Mesenchymal stem cell (in vitro differentiated cells and primary cell): ENCODE measurements around the gene TUBB2A.
A peak's percentile ranks its signal among the peaks of the same experiment; 100 is the strongest.

Experiments used
- DNase-seq: peaks from one replicate; pipeline ENCODE4 v3.0.0-alpha.2; 2013
- H2AFZ ChIP-seq: one replicate; pipeline ENCODE4 v1.6.1; 2013; ENCODE audit warnings: low read depth, mild to moderate bottlenecking, control low read depth, inconsistent platforms, low read length, moderate library complexity
- H2AK5ac ChIP-seq: 2 replicates; pipeline ENCODE4 v1.6.1; 2013; ENCODE audit warnings: low read length, moderate library complexity, mild to moderate bottlenecking, inconsistent platforms; ENCODE audit not compliant: severe bottlenecking
- H2BK120ac ChIP-seq: one replicate; pipeline ENCODE4 v1.6.1; 2013; ENCODE audit warnings: low read depth, mild to moderate bottlenecking, inconsistent platforms, low read length, moderate library complexity
- H2BK12ac ChIP-seq, 2 experiments: one replicate each; pipeline ENCODE4 v1.6.1; 2013; ENCODE audit warnings: inconsistent platforms in 2 of 2, low read length in 2 of 2, mild to moderate bottlenecking in 2 of 2, moderate library complexity in 2 of 2, control low read depth in 1 of 2
- H2BK15ac ChIP-seq: one replicate; pipeline ENCODE4 v1.6.1; 2013; ENCODE audit warnings: mild to moderate bottlenecking, low read depth, inconsistent platforms; ENCODE audit not compliant: poor library complexity, severe bottlenecking
- H2BK5ac ChIP-seq: 2 replicates; pipeline ENCODE4 v1.6.1; 2013; ENCODE audit warnings: low read depth, mild to moderate bottlenecking, low read length, control low read depth, inconsistent platforms; ENCODE audit not compliant: poor library complexity, severe bottlenecking
- H3K14ac ChIP-seq, 2 experiments: one replicate each; pipeline ENCODE4 v1.6.1; 2013; ENCODE audit warnings: inconsistent platforms in 2 of 2, low read length in 2 of 2, control low read depth in 1 of 2, mild to moderate bottlenecking in 1 of 2, moderate library complexity in 1 of 2
- H3K18ac ChIP-seq, 2 experiments: one replicate each; pipeline ENCODE4 v1.6.1; 2013; ENCODE audit warnings: inconsistent platforms in 2 of 2, low read length in 2 of 2, control low read depth in 1 of 2, low read depth in 1 of 2, mild to moderate bottlenecking in 1 of 2
- H3K23ac ChIP-seq, 2 experiments: one replicate each; pipeline ENCODE4 v1.6.1; 2013; ENCODE audit warnings: inconsistent platforms in 2 of 2, low read length in 2 of 2, mild to moderate bottlenecking in 2 of 2, moderate library complexity in 2 of 2, control low read depth in 1 of 2
- H3K27ac ChIP-seq: 2 replicates; pipeline ENCODE4 v1.5.1; 2013; ENCODE audit warnings: mild to moderate bottlenecking, moderate library complexity, low read length, control low read depth, inconsistent platforms; ENCODE audit not compliant: poor library complexity, severe bottlenecking
- H3K27me3 ChIP-seq, 2 experiments: 2 replicates each; pipeline versions ENCODE4 v1.6.1 to v1.7.0; 2013; ENCODE audit warnings: low read length in 2 of 2, mild to moderate bottlenecking in 2 of 2, moderate library complexity in 2 of 2, control low read depth in 1 of 2, inconsistent platforms in 1 of 2; ENCODE audit not compliant: control insufficient read depth in 1 of 2, insufficient read depth in 1 of 2
- H3K36me3 ChIP-seq, 2 experiments: 2 replicates each; pipeline versions ENCODE4 v1.6.1 to v1.7.0; 2013; ENCODE audit warnings: low read length in 2 of 2, control low read depth in 1 of 2, inconsistent platforms in 1 of 2, low read depth in 1 of 2, mild to moderate bottlenecking in 1 of 2; ENCODE audit not compliant: insufficient read depth in 2 of 2, control insufficient read depth in 1 of 2
- H3K4ac ChIP-seq, 2 experiments: one replicate each; pipeline ENCODE4 v1.6.1; 2013; ENCODE audit warnings: inconsistent platforms in 2 of 2, low read length in 2 of 2, mild to moderate bottlenecking in 2 of 2, moderate library complexity in 2 of 2, control low read depth in 1 of 2, low read depth in 1 of 2
- H3K4me1 ChIP-seq: 2 replicates; pipeline ENCODE4 v1.6.1; 2013; ENCODE audit warnings: low read depth, low read length, control low read depth; ENCODE audit not compliant: control insufficient read depth, insufficient read depth
- H3K4me2 ChIP-seq: 2 replicates; pipeline ENCODE4 v1.6.1; 2013; ENCODE audit warnings: low read length, mild to moderate bottlenecking, inconsistent platforms; ENCODE audit not compliant: poor library complexity, severe bottlenecking
- H3K4me3 ChIP-seq, 2 experiments: 2 replicates each; pipeline versions ENCODE4 v1.5.1 to v1.7.0; 2013; ENCODE audit warnings: low read length in 2 of 2, mild to moderate bottlenecking in 2 of 2, control low read depth in 1 of 2, low read depth in 1 of 2; ENCODE audit not compliant: insufficient read depth in 1 of 2
- H3K79me1 ChIP-seq: replicated peaks from 2 replicates; pipeline ENCODE4 v1.6.1; 2013; ENCODE audit warnings: mild to moderate bottlenecking, control low read depth, low read length, inconsistent platforms; ENCODE audit not compliant: poor library complexity, severe bottlenecking
- H3K9ac ChIP-seq: 2 replicates; pipeline ENCODE4 v1.7.0; 2013; ENCODE audit warnings: mild to moderate bottlenecking, low read length, moderate library complexity
- H3K9me3 ChIP-seq: 2 replicates; pipeline ENCODE4 v1.7.0; 2013; ENCODE audit warnings: mild to moderate bottlenecking, low read length; ENCODE audit not compliant: control insufficient read depth
- H4K8ac ChIP-seq: one replicate; pipeline ENCODE4 v1.6.1; 2013; ENCODE audit warnings: inconsistent platforms, mild to moderate bottlenecking, low read length, moderate library complexity
- H4K91ac ChIP-seq: one replicate; pipeline ENCODE4 v1.6.1; 2013; ENCODE audit warnings: mild to moderate bottlenecking, low read length, inconsistent platforms
- WGBS: methylation state at CpG from one replicate; pipeline ENCODE4 v1.1.7; 2013; ENCODE audit warnings: mixed read lengths; 5-methylcytosine and 5-hydroxymethylcytosine counted together

TUBB2A gene

GRCh38 chr6:3202999-3203696 is 45.8 kb upstream of the TUBB2A start:
- H3K14ac ChIP-seq, result no peak overlapping the region
- peak; percentile 74 for DNase-seq
- no peak overlapping the region for H2BK5ac ChIP-seq
- H2AK5ac ChIP-seq, result no peak overlapping the region
- H3K23ac ChIP-seq, result no peak overlapping the region
- no peaks in the 10 kb centered on the region for H3K79me1 ChIP-seq
- H2BK15ac ChIP-seq, result no peak overlapping the region
- no peak overlapping the region for H4K8ac ChIP-seq
- H3K4ac ChIP-seq, result no peak overlapping the region
- H3K4me2 ChIP-seq, result no peak overlapping the region
- peaks cover 0 to 11% of the 10 kb centered on the region in 2 experiments for H3K27me3 ChIP-seq
- peaks cover 6% of the 10 kb centered on the region for H3K9me3 ChIP-seq
- H3K4me3 ChIP-seq, result no peak overlapping the region
- H4K91ac ChIP-seq, result no peak overlapping the region
- no peak overlapping the region for H3K9ac ChIP-seq
- 82% methylated on average over 7 of the region's 7 CpGs for WGBS
- H3K4me1 ChIP-seq, result peaks cover 1% of the 10 kb centered on the region
- H3K27ac ChIP-seq, result no peak overlapping the region
- no peak overlapping the region for H2BK12ac ChIP-seq
- H2AFZ ChIP-seq, result no peak overlapping the region
- H3K36me3 ChIP-seq, result no peaks in the 10 kb centered on the region
- H3K18ac ChIP-seq, result no peak overlapping the region
- no peak overlapping the region for H2BK120ac ChIP-seq

GRCh38 chr6:3201388-3201787 is 44.0 kb upstream of the TUBB2A start:
- no peak overlapping the region for H2BK15ac ChIP-seq
- no peak overlapping the region for H2AK5ac ChIP-seq
- peaks cover 6% of the 10 kb centered on the region for H3K9me3 ChIP-seq
- H3K18ac ChIP-seq, result no peak overlapping the region
- H3K23ac ChIP-seq, result no peak overlapping the region
- WGBS, result 97% methylated on average over 1 of the region's 2 CpGs
- H4K8ac ChIP-seq, result no peak overlapping the region
- no peak overlapping the region for H2AFZ ChIP-seq
- no peak overlapping the region for H2BK120ac ChIP-seq
- H3K79me1 ChIP-seq, result no peaks in the 10 kb centered on the region
- H3K9ac ChIP-seq, result no peak overlapping the region
- H3K14ac ChIP-seq, result no peak overlapping the region
- H3K36me3 ChIP-seq, result no peaks in the 10 kb centered on the region
- H3K4me2 ChIP-seq, result no peak overlapping the region
- H4K91ac ChIP-seq, result no peak overlapping the region
- no peak overlapping the region for H2BK5ac ChIP-seq
- H3K4ac ChIP-seq, result no peak overlapping the region
- peaks cover 0 to 11% of the 10 kb centered on the region in 2 experiments for H3K27me3 ChIP-seq
- DNase-seq, result no peak
- no peak overlapping the region for H3K27ac ChIP-seq
- no peak overlapping the region for H3K4me3 ChIP-seq
- H3K4me1 ChIP-seq, result no peaks in the 10 kb centered on the region
- no peak overlapping the region for H2BK12ac ChIP-seq

GRCh38 chr6:3200682-3201081 is 43.3 kb upstream of the TUBB2A start:
- no peak overlapping the region for H2BK12ac ChIP-seq
- no peak overlapping the region for H3K4ac ChIP-seq
- no peak overlapping the region for H2BK15ac ChIP-seq
- no peak for DNase-seq
- H3K4me2 ChIP-seq, result no peak overlapping the region
- H3K36me3 ChIP-seq, result no peaks in the 10 kb centered on the region
- no peak overlapping the region for H2BK5ac ChIP-seq
- no peak overlapping the region for H3K14ac ChIP-seq
- peaks cover 5% of the 10 kb centered on the region for H3K4me1 ChIP-seq
- no peaks in the 10 kb centered on the region for H3K79me1 ChIP-seq
- H2AFZ ChIP-seq, result no peak overlapping the region
- H3K18ac ChIP-seq, result no peak overlapping the region
- no peak overlapping the region for H2BK120ac ChIP-seq
- H3K4me3 ChIP-seq, result no peak overlapping the region
- peaks cover 6% of the 10 kb centered on the region for H3K9me3 ChIP-seq
- peaks cover 0 to 11% of the 10 kb centered on the region in 2 experiments for H3K27me3 ChIP-seq
- no peak overlapping the region for H3K9ac ChIP-seq
- H3K23ac ChIP-seq, result no peak overlapping the region
- no peak overlapping the region for H4K8ac ChIP-seq
- no peak overlapping the region for H3K27ac ChIP-seq
- no peak overlapping the region for H2AK5ac ChIP-seq
- H4K91ac ChIP-seq, result no peak overlapping the region

GRCh38 chr6:3199382-3199781 is 42.0 kb upstream of the TUBB2A start:
- Histone ChIP-seq H3K27me3 (peaks cover 0 to 11% of the 10 kb centered on the region in 2 experiments), H3K4me2 (no peak overlapping the region), H2AK5ac (no peak overlapping the region), H3K4me1 (peaks cover 8% of the 10 kb centered on the region), H2BK12ac (no peak overlapping the region), H3K9me3 (peaks cover 6% of the 10 kb centered on the region), H2BK120ac (no peak overlapping the region), H2BK15ac (no peak overlapping the region), H3K79me1 (no peaks in the 10 kb centered on the region), H3K4ac (no peak overlapping the region), H3K4me3 (no peak overlapping the region), H3K27ac (no peak overlapping the region), H3K9ac (no peak overlapping the region), H4K8ac (no peak overlapping the region), H3K14ac (no peak overlapping the region), H3K36me3 (no peaks in the 10 kb centered on the region), H3K18ac (no peak overlapping the region), H3K23ac (no peak overlapping the region), H2AFZ (no peak overlapping the region), H4K91ac (no peak overlapping the region), H2BK5ac (no peak overlapping the region)
- DNase-seq, result no peak
- 92% methylated on average over 4 of the region's 5 CpGs for WGBS
